Measurements from ENCODE around the gene NR1H4.

DNA sequence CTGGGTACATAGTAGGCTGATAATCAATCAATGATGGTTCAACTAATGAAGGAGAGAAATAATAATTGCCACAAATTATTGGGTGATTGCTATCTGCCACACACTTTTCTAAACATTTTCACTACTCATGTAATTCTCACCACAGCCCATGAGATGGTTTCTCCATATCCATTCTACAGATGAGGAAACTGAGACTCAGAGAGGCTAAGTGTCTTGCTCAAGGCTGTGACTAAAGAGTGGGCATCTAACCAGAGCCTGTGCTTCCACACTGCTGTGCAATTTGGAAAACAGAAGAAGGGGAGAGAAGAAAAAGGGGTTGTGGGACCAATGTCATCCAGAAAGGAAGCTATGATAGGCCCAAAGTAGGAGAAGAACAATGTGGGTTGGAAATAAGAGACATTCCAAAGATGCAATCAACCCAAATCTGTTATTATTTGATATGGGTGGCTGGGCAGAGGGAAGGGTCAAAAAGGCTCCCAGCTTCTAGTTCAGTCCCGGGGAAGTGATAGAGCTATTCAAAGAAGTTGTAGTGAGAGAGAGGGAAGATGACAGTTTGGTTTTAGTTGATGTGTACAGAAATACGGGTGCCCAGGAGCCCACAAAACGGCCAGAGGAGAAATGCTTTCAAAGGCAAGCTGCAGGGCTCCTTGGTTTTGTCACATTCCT, 483 bp upstream of the NR1H4 start:
- TF ChIP-seq MED13 (CRISPR knock-in tag; IDR thresholded peaks at IDR 0.05) (no peak), CCDC6 (CRISPR knock-in tag; IDR thresholded peaks at IDR 0.05) (no peak)
